Measurements from ENCODE around the gene AP5B1.

GRCh38 chr11:65742353-65742752, 38.4 kb downstream of the AP5B1 start:
- TF ChIP-seq POLR2AphosphoS5 (IDR thresholded peaks at IDR 0.05; ENCODE audit: low read depth) (no peak), CTCF (IDR thresholded peaks at IDR 0.05; ENCODE audit: insufficient read depth, low read length) (no peak), REST (IDR thresholded peaks at IDR 0.05; ENCODE audit: insufficient replicate concordance, low read depth) (no peak), SPI1 (IDR thresholded peaks at IDR 0.05; ENCODE audit: borderline replicate concordance, low read depth) (no peak)
